NB4 (cell line): ENCODE measurements around the gene TICRR.

Experiments
- CTCF ChIP-seq: IDR thresholded peaks from one replicate; pipeline ENCODE4 v1.5.1; 2012; ENCODE audit warnings: low read depth, low read length
- POLR2A ChIP-seq: IDR thresholded peaks from 2 replicates; pipeline ENCODE4 v1.6.1; 2011; ENCODE audit warnings: mild to moderate bottlenecking; ENCODE audit not compliant: insufficient read length; ENCODE audit errors: extremely low read depth

GRCh38 chr15:89660556-89660955, 85.3 kb downstream of the TICRR start:
- TF ChIP-seq POLR2A (no peak), CTCF (no peak)
